Endothelial cell of umbilical vein (primary cell): Measurements from ENCODE around the gene CPED1.

Experiments used
- CTCF ChIP-seq, 2 donors: IDR thresholded peaks; 1 replicate in 1 of 2; 2 replicates in 1 of 2; pipeline ENCODE4 v1.5.1; 2011; ENCODE audit warnings: low read length in 2 of 2, mild to moderate bottlenecking in 2 of 2, moderate library complexity in 2 of 2, control low read depth in 1 of 2, inconsistent platforms in 1 of 2, low read depth in 1 of 2; ENCODE audit not compliant: insufficient read depth in 1 of 2; ENCODE audit errors: extremely low read depth in 1 of 2
- POLR2A ChIP-seq: IDR thresholded peaks from 2 replicates; pipeline ENCODE4 v1.6.1; 2012; ENCODE audit warnings: low read depth, mild to moderate bottlenecking, control low read depth, low read length
- POLR2AphosphoS5 ChIP-seq: IDR thresholded peaks from 2 replicates; pipeline ENCODE4 v1.6.1; 2012; ENCODE audit warnings: low read depth, mild to moderate bottlenecking, control low read depth, low read length, moderate library complexity; ENCODE audit not compliant: insufficient read depth

DNA sequence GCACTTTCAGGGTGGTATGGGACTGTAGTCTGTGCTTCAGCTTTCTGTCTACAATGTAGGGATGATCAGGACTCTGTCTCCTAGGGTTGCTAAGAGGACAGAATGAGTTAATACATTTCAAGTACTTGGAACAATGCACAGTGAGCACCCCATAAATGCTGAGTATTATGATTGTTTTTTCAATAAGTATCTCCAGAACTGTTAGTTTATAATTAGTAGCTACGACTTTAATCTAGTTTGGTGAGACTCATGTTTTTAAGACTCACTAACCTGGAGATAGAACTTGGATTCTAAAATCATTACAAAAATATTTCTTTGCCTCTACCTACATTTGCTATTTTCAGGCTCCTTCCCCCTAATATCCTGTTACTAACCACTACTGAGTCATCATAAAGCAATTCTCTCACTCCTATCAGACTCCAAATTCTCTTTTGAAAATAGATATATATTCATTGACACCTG lies 95.3 kb downstream of the CPED1 start:
- TF ChIP-seq CTCF (IDR thresholded peaks at IDR 0.05; ENCODE audit: extremely low read depth in 1 of 2, insufficient read depth in 1 of 2, low read depth in 1 of 2, low read length in 2 of 2) (no peak), POLR2AphosphoS5 (no peak), POLR2A (no peak)
